OCI-M2 (cell line): ENCODE data around the gene METTL27.
"Not testable (repeated sequence)": the region's sequence is repeated elsewhere in the genome, so short reads cannot be mapped to it uniquely, and the experiment has no call there.

Experiments used
- DNase-seq: peaks from one replicate; lab custom pipeline; 2025; ENCODE audit not compliant: unreplicated experiment; lab: John Stamatoyannopoulos, UW

The METTL27 gene

DNA sequence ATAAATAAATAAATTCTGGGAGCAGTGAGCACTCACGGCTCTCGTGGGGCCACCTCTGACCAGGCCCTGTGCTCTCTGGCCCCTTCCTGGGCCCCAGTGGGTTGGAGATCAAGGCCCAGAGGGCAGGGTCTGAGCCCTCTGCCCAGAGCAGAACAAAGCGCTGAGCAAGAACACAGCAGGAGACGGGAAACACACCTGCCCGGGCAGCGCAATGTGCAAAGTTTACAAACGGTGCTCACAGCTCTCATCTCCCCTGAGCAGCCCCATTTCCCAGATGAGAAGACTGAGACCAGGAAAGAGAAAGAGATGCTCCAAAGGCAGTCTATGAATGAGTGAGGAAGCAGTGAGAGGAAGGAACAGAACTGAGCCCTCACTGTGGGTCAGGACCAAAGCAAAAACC is 3.0 kb downstream of the METTL27 start:
- no peak for DNase-seq

DNA sequence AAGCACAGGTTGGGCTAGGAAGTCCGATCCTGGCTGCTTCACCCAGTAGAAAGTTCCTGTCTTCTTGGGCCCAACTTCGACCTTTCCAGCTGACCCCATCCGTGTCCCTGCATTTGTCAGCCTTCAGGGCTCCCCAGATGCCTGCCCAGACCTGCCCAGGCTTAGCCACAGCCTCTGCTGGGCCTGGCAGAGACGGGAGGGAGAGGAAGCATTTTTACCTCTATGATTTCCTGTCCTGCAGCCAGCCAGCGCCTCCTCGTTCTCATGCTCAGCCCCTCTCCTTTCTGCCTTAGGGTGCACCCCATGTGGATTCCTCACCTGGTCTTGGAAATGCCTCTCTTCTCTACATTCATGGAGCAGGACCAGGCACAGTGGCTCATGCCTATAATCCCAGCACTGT is 3.7 kb downstream of the METTL27 start:
- DNase-seq, result no peak

DNA sequence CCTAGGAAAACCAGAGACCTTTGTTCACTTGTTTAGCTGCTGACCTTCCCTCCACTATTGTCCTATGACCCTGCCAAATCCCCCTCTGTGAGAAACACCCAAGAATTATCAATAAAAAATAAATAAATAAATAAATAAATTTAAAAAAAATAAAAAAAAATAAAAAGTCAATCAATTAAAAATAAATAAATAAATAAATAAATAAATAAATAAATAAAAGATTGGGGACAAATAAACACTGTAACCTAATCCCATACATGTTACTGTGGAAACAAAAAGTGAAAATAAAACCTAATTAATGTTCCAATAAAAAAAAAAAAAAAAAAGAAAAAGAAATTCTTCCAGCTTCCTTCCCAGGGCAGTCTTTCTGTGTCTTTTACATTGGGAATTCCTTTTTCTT is 5.1 kb downstream of the METTL27 start:
- DNase-seq, result not testable (repeated sequence)

DNA sequence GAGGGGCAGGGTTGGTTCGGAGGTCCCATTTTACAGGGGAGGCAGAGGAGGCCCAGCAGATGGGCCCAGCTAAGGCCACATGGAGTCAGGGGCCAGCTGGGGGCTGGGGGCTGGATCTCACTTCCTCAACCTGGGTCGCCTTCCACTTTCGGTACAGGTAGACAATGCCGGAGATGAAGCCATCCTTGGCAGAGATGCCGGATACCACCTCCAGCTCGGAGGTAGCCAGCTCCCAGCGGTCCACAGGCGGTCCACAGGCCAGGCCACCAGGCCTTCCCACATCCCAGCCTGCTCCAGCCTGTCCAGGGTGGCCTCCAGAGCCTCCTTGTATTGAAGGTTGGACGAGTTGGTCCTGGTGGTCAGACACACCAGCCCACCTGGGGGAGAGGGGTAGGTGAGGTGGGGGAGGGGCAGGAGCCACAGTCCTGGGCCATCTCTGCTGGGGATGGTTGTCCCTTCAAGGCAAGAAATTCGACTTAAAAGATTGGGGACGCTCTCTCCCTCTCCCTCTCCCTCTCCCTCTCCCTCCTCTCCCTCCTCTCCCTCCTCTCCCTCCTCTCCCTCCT is 7.6 kb downstream of the METTL27 start:
- no peak for DNase-seq

DNA sequence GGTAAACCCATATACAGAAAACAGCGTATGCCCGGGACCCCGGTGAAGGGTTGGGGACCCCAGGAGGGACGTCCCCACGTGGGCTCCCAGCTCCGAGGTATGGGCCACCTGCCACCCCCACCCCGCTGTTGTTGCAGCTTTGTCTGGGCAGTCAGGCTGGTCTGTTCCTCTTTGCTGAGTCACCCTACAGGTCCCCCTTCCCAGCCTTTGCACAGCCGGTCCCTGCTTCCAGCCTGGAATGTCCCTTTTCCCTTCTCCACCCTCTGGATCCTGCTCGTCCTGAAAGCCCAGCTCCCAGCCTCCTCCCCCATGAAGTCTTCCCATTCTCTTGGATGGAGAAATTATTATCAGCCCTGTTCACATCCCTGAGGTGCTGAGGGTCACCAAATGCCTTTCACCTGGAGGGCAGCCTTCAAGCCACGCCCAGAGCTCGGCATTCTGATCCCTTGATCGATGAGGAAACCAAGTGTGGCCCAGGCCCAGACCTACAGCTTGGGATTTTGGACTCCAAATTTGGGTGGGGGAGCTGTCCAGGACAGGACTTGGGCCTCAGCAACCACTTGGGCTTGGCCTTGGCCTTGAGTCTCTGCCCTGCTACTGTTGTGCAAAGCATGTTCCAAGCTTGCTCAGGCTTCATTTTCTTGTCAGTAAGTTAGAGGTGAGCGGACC is 8.9 kb downstream of the METTL27 start:
- no peak for DNase-seq

- DNase-seq, result no peak
Observed at GRCh38 chr7:73832806-73833205, 9.5 kb downstream of the METTL27 start.

DNA sequence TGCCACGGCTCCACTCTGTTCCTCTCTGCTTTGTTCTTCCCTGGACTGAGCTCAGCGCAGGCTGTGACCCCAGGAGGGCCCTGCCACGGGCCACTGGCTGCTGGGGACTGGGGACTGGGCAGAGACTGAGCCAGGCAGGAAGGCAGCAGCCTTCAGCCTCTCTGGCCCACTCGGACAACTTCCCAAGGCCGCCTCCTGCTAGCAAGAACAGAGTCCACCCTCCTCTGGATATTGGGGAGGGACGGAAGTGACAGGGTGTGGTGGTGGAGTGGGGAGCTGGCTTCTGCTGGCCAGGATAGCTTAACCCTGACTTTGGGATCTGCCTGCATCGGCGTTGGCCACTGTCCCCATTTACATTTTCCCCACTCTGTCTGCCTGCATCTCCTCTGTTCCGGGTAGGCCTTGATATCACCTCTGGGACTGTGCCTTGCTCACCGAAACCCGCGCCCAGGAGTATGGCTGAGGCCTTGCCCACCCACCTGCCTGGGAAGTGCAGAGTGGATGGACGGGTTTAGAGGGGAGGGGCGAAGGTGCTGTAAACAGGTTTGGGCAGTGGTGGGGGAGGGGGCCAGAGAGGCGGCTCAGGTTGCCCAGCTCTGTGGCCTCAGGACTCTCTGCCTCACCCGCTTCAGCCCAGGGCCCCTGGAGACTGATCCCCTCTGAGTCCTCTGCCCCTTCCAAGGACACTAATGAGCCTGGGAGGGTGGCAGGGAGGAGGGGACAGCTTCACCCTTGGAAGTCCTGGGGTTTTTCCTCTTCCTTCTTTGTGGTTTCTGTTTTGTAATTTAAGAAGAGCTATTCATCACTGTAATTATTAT is 10.3 kb downstream of the METTL27 start:
- no peak for DNase-seq

GRCh38 chr7:73831584-73831833 is 10.8 kb downstream of the METTL27 start:
- DNase-seq, result no peak

DNA sequence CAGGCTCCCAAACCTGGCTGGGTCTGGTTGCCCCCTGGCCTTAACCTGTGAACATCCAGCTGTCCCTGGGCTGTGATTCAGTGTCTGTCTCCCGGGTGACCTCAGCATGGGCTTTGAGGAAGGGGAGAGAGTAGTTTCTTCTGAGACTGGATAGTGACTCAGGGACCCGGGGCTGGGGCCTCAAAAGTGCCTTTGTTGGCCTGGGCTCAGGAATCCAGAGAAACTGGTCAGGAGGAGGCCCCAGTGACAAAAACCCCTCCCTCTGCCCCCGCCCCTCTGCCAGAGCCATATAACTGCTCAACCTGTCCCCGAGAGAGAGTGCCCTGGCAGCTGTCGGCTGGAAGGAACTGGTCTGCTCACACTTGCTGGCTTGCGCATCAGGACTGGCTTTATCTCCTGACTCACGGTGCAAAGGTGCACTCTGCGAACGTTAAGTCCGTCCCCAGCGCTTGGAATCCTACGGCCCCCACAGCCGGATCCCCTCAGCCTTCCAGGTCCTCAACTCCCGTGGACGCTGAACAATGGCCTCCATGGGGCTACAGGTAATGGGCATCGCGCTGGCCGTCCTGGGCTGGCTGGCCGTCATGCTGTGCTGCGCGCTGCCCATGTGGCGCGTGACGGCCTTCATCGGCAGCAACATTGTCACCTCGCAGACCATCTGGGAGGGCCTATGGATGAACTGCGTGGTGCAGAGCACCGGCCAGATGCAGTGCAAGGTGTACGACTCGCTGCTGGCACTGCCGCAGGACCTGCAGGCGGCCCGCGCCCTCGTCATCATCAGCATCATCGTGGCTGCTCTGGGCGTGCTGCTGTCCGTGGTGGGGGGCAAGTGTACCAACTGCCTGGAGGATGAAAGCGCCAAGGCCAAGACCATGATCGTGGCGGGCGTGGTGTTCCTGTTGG is 11.4 kb downstream of the METTL27 start, which contains the start of gene CLDN4:
CLDN4 (plus strand) TSS at position 316 of the 903 bp plus-strand sequence; CDS start at position 522, 206 bp downstream.
- DNase-seq, result no peak

GRCh38 chr7:73829921-73830680 is 12.2 kb downstream of the METTL27 start:
- no peak for DNase-seq

GRCh38 chr7:73829505-73829904 is 12.8 kb downstream of the METTL27 start:
- DNase-seq, result no peak

- DNase-seq, result no peak
Observed at GRCh38 chr7:73828972-73829371, 13.3 kb downstream of the METTL27 start.

GRCh38 chr7:73828107-73828803 is 14.1 kb downstream of the METTL27 start:
- DNase-seq, result no peak

DNA sequence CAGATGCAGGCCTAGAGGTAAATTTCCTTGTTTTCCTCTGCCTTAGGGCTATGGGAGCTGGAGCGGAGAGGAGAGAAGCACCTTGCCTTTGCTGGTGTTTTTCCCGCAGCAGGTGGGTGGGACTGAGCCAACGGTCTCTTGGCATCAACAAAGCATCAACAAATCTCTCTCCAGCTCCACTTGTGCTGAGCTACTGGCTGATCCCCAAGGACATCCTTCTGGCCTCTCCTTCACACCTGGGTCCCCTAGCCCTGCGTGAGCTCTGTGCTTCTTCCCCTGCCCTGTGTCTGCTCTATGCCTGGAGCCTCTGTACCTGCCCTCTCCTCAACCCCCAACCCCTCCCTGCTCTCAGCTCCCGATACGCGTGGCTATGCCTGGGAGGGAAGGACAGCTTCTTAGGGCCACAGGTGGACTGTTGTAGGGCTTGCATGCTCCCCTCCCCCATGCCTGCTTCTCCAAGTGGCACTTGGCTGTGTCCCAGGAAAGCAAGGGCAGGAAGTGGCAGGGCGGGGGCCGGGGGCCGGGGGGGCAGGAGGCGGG is 14.7 kb downstream of the METTL27 start:
- no peak for DNase-seq

- DNase-seq, result no peak
Observed at GRCh38 chr7:73824986-73825385, 17.3 kb downstream of the METTL27 start.

- no peak for DNase-seq
Observed at GRCh38 chr7:73823873-73824592, 18.3 kb downstream of the METTL27 start.

DNA sequence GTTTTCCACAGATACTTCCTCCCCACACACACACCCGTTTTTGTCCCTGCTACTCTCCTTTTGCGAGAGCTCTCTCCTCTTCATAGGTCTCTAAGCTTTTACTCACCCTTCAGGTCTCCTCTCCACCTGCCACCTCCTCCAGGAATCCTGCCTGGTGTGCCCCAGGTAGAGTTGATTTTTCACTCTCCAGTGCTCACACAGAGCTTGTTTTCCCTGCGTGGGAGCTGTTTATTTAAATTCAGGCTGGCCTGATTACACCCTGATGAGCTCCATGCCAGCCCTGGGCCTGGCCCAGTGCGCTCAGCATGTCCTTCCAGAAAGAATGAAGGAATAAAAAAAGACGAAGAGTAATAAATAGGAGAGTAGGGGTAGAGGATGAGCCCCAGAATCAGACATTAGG is 19.1 kb downstream of the METTL27 start:
- DNase-seq, result no peak

DNA sequence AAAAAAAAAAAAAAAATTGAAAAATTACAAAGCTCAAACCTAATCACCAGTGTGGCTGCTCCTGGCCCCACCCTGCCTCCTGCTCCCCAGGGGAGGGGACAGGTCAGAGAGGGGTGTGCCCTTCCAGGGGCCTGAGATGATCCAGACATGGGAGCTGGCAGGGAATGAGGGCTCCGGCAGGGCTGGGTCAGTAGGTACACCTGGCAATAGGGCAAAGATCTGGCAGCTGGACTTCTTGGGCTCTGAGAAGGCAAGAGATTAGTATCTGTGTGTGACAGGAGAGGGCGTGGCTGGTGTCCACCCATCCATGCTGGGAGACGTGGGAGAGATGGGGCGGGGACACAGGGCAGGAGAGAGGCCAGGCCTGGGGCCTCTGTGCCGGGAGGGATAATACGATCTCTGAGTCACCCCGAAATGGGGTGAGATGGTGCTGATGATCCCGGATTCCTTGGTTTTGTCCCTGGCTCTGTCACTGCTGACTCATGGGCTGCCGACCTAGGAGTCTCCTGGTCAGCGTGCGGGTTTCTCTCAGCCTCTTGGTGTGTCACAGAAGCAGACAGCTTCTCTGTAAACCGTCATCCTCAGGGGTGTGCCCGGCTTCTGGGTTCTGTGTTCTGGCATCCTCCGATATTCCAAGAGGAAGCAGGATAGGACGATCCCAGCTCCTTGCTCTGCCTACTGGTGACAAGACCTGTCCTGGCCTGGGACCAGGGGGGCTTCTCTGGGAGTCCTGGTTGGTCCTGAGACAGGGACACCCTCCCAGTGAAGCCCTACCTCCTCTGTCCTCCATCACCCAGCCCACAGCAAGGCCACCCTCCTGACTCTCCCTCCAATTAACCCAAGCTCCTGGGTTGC is 19.8 kb downstream of the METTL27 start:
- no peak for DNase-seq
